ENCODE measurements around the gene TMEM175. TPM values are rescaled to one million over a fixed set of nuclear protein-coding genes. Genes with fewer than 3 reads are reported as not detected.
A peak's percentile ranks its signal among the peaks of the same experiment; 100 is the strongest.

Gene TMEM175
- total and polyA plus RNA-seq, 2 of the 13 experiments (the other 11 are each of a cell fraction or from before 2014, with no cell fraction given), result 5.1 to 9.9 TPM

DNA sequence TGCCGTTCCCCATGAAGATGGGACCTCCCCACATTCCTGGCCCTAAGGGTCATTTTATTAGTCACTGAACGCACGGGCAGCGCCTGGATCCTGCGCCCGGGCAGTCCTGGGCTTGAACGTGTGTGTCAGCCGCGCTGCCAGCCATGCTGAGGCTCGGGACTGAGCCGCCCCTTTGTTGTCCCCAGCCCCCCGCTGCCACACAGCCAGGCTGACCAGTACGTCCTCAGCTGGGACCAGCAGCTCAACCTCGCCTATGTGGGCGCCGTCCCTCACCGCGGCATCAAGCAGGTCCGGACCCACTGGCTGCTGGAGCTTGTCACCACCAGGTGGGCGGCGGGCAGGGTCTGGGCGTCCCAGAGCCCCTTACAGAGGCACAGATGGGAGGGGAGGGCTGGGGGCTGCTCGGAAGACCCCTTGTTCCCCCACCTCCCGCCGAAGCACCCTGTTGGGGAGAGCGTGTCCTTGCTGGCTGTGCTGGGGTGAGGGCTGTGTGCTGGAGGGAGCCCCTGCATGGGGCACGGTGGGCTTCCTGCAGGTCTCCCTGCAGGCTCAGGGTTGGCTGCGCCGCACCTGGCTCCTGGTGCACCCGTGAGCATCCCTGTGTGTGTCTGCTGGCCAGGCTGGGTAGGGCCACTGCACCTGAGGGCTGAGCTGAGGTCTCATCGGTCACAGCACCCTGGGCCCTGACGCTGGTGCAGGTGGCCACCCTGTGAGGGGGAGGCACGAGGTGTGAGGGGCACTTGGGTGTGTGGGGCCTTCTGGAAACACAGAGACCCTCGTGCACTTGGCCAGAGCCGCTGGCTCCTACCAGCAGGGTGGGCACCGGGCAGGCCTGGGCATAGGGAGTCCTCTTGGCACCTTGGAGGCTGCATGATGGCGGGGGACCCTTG, 55.6 kb downstream of the TMEM175 start (continued):
- TF ChIP-seq, protein P1, sequence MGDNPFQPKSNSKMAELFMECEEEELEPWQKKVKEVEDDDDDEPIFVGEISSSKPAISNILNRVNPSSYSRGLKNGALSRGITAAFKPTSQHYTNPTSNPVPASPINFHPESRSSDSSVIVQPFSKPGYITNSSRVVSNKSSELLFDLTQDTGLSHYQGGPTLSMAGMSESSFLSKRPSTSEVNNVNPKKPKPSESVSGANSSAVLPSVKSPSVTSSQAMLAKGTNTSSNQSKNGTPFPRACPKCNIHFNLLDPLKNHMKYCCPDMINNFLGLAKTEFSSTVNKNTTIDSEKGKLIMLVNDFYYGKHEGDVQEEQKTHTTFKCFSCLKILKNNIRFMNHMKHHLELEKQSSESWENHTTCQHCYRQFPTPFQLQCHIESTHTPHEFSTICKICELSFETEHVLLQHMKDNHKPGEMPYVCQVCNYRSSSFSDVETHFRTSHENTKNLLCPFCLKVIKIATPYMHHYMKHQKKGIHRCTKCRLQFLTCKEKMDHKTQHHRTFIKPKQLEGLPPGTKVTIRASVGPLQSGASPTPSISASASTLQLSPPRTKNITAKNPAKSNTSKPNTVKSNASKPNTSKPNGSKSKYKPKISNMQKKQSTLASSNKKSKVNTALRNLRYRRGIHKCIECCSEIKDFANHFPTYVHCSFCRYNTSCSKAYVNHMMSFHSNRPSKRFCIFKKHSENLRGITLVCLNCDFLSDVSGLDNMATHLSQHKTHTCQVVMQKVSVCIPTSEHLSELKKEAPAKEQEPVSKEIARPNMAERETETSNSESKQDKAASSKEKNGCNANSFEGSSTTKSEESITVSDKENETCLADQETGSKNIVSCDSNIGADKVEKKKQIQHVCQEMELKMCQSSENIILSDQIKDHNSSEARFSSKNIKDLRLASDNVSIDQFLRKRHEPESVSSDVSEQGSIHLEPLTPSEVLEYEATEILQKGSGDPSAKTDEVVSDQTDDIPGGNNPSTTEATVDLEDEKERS (CRISPR knock-in tag; IDR thresholded peaks at IDR 0.05), result no peak
- TF ChIP-seq, protein P2, sequence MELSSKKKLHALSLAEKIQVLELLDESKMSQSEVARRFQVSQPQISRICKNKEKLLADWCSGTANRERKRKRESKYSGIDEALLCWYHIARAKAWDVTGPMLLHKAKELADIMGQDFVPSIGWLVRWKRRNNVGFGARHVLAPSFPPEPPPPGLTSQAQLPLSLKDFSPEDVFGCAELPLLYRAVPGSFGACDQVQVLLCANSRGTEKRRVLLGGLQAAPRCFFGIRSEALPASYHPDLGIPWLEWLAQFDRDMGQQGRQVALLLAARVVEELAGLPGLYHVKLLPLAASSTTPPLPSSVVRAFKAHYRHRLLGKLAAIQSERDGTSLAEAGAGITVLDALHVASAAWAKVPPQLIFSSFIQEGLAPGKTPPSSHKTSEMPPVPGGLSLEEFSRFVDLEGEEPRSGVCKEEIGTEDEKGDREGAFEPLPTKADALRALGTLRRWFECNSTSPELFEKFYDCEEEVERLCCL (CRISPR knock-in tag; IDR thresholded peaks at IDR 0.05; ENCODE audit: borderline replicate concordance), result no peak
- TF ChIP-seq, protein P3, sequence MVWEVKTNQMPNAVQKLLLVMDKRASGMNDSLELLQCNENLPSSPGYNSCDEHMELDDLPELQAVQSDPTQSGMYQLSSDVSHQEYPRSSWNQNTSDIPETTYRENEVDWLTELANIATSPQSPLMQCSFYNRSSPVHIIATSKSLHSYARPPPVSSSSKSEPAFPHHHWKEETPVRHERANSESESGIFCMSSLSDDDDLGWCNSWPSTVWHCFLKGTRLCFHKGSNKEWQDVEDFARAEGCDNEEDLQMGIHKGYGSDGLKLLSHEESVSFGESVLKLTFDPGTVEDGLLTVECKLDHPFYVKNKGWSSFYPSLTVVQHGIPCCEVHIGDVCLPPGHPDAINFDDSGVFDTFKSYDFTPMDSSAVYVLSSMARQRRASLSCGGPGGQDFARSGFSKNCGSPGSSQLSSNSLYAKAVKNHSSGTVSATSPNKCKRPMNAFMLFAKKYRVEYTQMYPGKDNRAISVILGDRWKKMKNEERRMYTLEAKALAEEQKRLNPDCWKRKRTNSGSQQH (CRISPR knock-in tag; IDR thresholded peaks at IDR 0.05; ENCODE audit: low read depth), result no peak
- TF ChIP-seq, protein P4, sequence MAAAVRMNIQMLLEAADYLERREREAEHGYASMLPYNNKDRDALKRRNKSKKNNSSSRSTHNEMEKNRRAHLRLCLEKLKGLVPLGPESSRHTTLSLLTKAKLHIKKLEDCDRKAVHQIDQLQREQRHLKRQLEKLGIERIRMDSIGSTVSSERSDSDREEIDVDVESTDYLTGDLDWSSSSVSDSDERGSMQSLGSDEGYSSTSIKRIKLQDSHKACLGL (CRISPR knock-in tag; IDR thresholded peaks at IDR 0.05), result peak; percentile 14; the same call in 1 of the 2 replicates
- no peak for TF ChIP-seq RARG (CRISPR knock-in tag; IDR thresholded peaks at IDR 0.05; ENCODE audit: low read depth)
- TF ChIP-seq ZNF672 (CRISPR knock-in tag; IDR thresholded peaks at IDR 0.05), result no peak
- TF ChIP-seq TEAD3 (CRISPR knock-in tag; optimal IDR thresholded peaks at IDR 0.05; ENCODE audit: borderline replicate concordance), result no peak
- no peak for TF ChIP-seq ZSCAN12 (CRISPR knock-in tag; IDR thresholded peaks at IDR 0.05)
- no peak for TF ChIP-seq MZF1 (CRISPR knock-in tag; IDR thresholded peaks at IDR 0.05; ENCODE audit: borderline replicate concordance)
- TF ChIP-seq, protein P5, sequence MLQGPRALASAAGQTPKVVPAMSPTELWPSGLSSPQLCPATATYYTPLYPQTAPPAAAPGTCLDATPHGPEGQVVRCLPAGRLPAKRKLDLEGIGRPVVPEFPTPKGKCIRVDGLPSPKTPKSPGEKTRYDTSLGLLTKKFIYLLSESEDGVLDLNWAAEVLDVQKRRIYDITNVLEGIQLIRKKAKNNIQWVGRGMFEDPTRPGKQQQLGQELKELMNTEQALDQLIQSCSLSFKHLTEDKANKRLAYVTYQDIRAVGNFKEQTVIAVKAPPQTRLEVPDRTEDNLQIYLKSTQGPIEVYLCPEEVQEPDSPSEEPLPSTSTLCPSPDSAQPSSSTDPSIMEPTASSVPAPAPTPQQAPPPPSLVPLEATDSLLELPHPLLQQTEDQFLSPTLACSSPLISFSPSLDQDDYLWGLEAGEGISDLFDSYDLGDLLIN (CRISPR knock-in tag; IDR thresholded peaks at IDR 0.05; ENCODE audit: borderline replicate concordance), result no peak
- TF ChIP-seq, protein P6, sequence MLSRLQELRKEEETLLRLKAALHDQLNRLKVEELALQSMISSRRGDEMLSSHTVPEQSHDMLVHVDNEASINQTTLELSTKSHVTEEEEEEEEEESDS (CRISPR knock-in tag; IDR thresholded peaks at IDR 0.05; ENCODE audit: borderline replicate concordance), result no peak
- no peak for TF ChIP-seq TGIF2 (CRISPR knock-in tag; IDR thresholded peaks at IDR 0.05)
- TF ChIP-seq, protein P7, sequence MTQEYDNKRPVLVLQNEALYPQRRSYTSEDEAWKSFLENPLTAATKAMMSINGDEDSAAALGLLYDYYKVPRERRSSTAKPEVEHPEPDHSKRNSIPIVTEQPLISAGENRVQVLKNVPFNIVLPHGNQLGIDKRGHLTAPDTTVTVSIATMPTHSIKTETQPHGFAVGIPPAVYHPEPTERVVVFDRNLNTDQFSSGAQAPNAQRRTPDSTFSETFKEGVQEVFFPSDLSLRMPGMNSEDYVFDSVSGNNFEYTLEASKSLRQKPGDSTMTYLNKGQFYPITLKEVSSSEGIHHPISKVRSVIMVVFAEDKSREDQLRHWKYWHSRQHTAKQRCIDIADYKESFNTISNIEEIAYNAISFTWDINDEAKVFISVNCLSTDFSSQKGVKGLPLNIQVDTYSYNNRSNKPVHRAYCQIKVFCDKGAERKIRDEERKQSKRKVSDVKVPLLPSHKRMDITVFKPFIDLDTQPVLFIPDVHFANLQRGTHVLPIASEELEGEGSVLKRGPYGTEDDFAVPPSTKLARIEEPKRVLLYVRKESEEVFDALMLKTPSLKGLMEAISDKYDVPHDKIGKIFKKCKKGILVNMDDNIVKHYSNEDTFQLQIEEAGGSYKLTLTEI (CRISPR knock-in tag; conservative IDR thresholded peaks at IDR 0.05), result no peak
- TF ChIP-seq ARNT2 (CRISPR knock-in tag; IDR thresholded peaks at IDR 0.05; ENCODE audit: low read depth), result no peak
- TF ChIP-seq, protein P8, sequence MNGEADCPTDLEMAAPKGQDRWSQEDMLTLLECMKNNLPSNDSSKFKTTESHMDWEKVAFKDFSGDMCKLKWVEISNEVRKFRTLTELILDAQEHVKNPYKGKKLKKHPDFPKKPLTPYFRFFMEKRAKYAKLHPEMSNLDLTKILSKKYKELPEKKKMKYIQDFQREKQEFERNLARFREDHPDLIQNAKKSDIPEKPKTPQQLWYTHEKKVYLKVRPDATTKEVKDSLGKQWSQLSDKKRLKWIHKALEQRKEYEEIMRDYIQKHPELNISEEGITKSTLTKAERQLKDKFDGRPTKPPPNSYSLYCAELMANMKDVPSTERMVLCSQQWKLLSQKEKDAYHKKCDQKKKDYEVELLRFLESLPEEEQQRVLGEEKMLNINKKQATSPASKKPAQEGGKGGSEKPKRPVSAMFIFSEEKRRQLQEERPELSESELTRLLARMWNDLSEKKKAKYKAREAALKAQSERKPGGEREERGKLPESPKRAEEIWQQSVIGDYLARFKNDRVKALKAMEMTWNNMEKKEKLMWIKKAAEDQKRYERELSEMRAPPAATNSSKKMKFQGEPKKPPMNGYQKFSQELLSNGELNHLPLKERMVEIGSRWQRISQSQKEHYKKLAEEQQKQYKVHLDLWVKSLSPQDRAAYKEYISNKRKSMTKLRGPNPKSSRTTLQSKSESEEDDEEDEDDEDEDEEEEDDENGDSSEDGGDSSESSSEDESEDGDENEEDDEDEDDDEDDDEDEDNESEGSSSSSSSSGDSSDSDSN (CRISPR knock-in tag; IDR thresholded peaks at IDR 0.05), result peak; percentile 18; the same call in 1 of the 2 replicates

Data from HepG2 (cell line).